DND-41 (cell line): ENCODE results near the gene MALAT1.

ENCODE experiments used
- ATAC-seq: fragments of 200-7000 bp; cut with Tn5 transposase; 3 replicates; pipeline ENCODE4 v1.9.1; 2021; ENCODE audit warnings: low read depth; ENCODE audit not compliant: insufficient read depth
- DNase-seq: peaks from one replicate; pipeline ENCODE4 v3.0.0-alpha.2; 2020
- H2AFZ ChIP-seq: 2 replicates; pipeline ENCODE4 v1.6.0; 2012; ENCODE audit warnings: low read depth, low read length
- H3K27ac ChIP-seq: 2 replicates; pipeline ENCODE4 v1.5.1; 2012; ENCODE audit warnings: low read length, inconsistent platforms
- H3K27me3 ChIP-seq: fragments of 200-600 bp; sonication (generic); 2 replicates; pipeline ENCODE4 v1.6.0; 2012; ENCODE audit warnings: low read length, mild to moderate bottlenecking, inconsistent platforms; ENCODE audit not compliant: insufficient read depth, poor library complexity
- H3K36me3 ChIP-seq: 2 replicates; pipeline ENCODE4 v1.5.1; 2012; ENCODE audit warnings: low read length, inconsistent platforms; ENCODE audit not compliant: insufficient read depth
- H3K4me1 ChIP-seq: 2 replicates; pipeline ENCODE4 v1.5.1; 2012; ENCODE audit warnings: mild to moderate bottlenecking, low read length; ENCODE audit not compliant: insufficient read depth
- H3K4me2 ChIP-seq: 2 replicates; pipeline ENCODE4 v1.6.0; 2012; ENCODE audit warnings: mild to moderate bottlenecking, moderate library complexity, low read length, inconsistent platforms; ENCODE audit not compliant: insufficient read depth
- H3K4me3 ChIP-seq, 2 experiments: fragments of 200-600 bp in 1 of 2; shearing (Covaris generic) in 1 of 2; 2 replicates each; pipeline ENCODE4 v1.5.1; 2012 to 2016; ENCODE audit warnings: inconsistent platforms in 2 of 2, low read length in 2 of 2, mild to moderate bottlenecking in 2 of 2, low read depth in 1 of 2, moderate library complexity in 1 of 2
- H3K79me2 ChIP-seq: 2 replicates; pipeline ENCODE4 v1.6.0; 2012; ENCODE audit warnings: low read length, inconsistent platforms; ENCODE audit not compliant: insufficient read depth
- H3K9ac ChIP-seq: 2 replicates; pipeline ENCODE4 v1.6.0; 2012; ENCODE audit warnings: low read depth, mild to moderate bottlenecking, inconsistent platforms, low read length, moderate library complexity
- H3K9me3 ChIP-seq: 2 replicates; pipeline ENCODE4 v1.5.1; 2012; ENCODE audit warnings: low read length, moderate library complexity, mild to moderate bottlenecking, inconsistent platforms; ENCODE audit not compliant: insufficient read depth, severe bottlenecking
- H4K20me1 ChIP-seq: 2 replicates; pipeline ENCODE4 v1.6.0; 2012; ENCODE audit warnings: low read length; ENCODE audit not compliant: insufficient read depth
- EZH2 ChIP-seq: IDR thresholded peaks from 3 replicates; pipeline ENCODE4 v1.6.1; 2012; ENCODE audit warnings: borderline replicate concordance, low read depth, mild to moderate bottlenecking, moderate library complexity, low read length, inconsistent platforms; ENCODE audit not compliant: severe bottlenecking
- TF ChIP-seq, protein P1 (sequence below): IDR thresholded peaks from 2 replicates; pipeline ENCODE4 v1.5.1; 2012; ENCODE audit warnings: borderline replicate concordance, low read length, moderate library complexity, mild to moderate bottlenecking; ENCODE audit not compliant: poor library complexity, severe bottlenecking; ENCODE audit errors: extremely low read depth

Gene MALAT1

DNA sequence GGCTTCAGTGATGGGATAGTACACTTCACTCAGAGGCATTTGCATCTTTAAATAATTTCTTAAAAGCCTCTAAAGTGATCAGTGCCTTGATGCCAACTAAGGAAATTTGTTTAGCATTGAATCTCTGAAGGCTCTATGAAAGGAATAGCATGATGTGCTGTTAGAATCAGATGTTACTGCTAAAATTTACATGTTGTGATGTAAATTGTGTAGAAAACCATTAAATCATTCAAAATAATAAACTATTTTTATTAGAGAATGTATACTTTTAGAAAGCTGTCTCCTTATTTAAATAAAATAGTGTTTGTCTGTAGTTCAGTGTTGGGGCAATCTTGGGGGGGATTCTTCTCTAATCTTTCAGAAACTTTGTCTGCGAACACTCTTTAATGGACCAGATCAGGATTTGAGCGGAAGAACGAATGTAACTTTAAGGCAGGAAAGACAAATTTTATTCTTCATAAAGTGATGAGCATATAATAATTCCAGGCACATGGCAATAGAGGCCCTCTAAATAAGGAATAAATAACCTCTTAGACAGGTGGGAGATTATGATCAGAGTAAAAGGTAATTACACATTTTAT, 4.6 kb downstream of the MALAT1 start:
- peak overlapping the region; percentile 89 to 98 for H3K4me3 ChIP-seq
- TF ChIP-seq EZH2 = no peak
- TF ChIP-seq, protein P1, sequence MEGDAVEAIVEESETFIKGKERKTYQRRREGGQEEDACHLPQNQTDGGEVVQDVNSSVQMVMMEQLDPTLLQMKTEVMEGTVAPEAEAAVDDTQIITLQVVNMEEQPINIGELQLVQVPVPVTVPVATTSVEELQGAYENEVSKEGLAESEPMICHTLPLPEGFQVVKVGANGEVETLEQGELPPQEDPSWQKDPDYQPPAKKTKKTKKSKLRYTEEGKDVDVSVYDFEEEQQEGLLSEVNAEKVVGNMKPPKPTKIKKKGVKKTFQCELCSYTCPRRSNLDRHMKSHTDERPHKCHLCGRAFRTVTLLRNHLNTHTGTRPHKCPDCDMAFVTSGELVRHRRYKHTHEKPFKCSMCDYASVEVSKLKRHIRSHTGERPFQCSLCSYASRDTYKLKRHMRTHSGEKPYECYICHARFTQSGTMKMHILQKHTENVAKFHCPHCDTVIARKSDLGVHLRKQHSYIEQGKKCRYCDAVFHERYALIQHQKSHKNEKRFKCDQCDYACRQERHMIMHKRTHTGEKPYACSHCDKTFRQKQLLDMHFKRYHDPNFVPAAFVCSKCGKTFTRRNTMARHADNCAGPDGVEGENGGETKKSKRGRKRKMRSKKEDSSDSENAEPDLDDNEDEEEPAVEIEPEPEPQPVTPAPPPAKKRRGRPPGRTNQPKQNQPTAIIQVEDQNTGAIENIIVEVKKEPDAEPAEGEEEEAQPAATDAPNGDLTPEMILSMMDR = no peak
- H2AFZ ChIP-seq = no peak overlapping the region
- H3K36me3 ChIP-seq = peaks cover 69% of the 10 kb centered on the region
- ATAC-seq = no peak
- peak overlapping the region; percentile 100 for H3K27ac ChIP-seq
- H3K9me3 ChIP-seq = peaks cover 2% of the 10 kb centered on the region
- peaks cover 88% of the 10 kb centered on the region for H3K79me2 ChIP-seq
- no peak for DNase-seq
- no peaks in the 10 kb centered on the region for H3K27me3 ChIP-seq
- peaks cover 39% of the 10 kb centered on the region for H3K4me1 ChIP-seq
- peak overlapping the region; percentile 96 for H3K9ac ChIP-seq
- H3K4me2 ChIP-seq = peak overlapping the region; percentile 84
- H4K20me1 ChIP-seq = peaks cover 79% of the 10 kb centered on the region

DNA sequence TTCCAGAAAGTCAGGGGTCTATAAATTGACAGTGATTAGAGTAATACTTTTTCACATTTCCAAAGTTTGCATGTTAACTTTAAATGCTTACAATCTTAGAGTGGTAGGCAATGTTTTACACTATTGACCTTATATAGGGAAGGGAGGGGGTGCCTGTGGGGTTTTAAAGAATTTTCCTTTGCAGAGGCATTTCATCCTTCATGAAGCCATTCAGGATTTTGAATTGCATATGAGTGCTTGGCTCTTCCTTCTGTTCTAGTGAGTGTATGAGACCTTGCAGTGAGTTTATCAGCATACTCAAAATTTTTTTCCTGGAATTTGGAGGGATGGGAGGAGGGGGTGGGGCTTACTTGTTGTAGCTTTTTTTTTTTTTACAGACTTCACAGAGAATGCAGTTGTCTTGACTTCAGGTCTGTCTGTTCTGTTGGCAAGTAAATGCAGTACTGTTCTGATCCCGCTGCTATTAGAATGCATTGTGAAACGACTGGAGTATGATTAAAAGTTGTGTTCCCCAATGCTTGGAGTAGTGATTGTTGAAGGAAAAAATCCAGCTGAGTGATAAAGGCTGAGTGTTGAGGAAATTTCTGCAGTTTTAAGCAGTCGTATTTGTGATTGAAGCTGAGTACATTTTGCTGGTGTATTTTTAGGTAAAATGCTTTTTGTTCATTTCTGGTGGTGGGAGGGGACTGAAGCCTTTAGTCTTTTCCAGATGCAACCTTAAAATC, 5.3 kb downstream of the MALAT1 start:
- H3K9ac ChIP-seq = peak overlapping the region; percentile 96
- H3K36me3 ChIP-seq = peaks cover 69% of the 10 kb centered on the region
- DNase-seq = no peak
- H3K27ac ChIP-seq = peak overlapping the region; percentile 54
- peak overlapping the region; percentile 89 to 98; a peak in 3 of 4 replicates for H3K4me3 ChIP-seq
- peaks cover 39% of the 10 kb centered on the region for H3K4me1 ChIP-seq
- H3K79me2 ChIP-seq = peaks cover 82% of the 10 kb centered on the region
- H3K27me3 ChIP-seq = no peaks in the 10 kb centered on the region
- no peak for TF ChIP-seq EZH2
- TF ChIP-seq, protein P1 = no peak
- H3K4me2 ChIP-seq = peak overlapping the region; percentile 84
- H3K9me3 ChIP-seq = peaks cover 2% of the 10 kb centered on the region
- no peak for ATAC-seq
- no peak overlapping the region for H2AFZ ChIP-seq
- H4K20me1 ChIP-seq = peaks cover 79% of the 10 kb centered on the region

DNA sequence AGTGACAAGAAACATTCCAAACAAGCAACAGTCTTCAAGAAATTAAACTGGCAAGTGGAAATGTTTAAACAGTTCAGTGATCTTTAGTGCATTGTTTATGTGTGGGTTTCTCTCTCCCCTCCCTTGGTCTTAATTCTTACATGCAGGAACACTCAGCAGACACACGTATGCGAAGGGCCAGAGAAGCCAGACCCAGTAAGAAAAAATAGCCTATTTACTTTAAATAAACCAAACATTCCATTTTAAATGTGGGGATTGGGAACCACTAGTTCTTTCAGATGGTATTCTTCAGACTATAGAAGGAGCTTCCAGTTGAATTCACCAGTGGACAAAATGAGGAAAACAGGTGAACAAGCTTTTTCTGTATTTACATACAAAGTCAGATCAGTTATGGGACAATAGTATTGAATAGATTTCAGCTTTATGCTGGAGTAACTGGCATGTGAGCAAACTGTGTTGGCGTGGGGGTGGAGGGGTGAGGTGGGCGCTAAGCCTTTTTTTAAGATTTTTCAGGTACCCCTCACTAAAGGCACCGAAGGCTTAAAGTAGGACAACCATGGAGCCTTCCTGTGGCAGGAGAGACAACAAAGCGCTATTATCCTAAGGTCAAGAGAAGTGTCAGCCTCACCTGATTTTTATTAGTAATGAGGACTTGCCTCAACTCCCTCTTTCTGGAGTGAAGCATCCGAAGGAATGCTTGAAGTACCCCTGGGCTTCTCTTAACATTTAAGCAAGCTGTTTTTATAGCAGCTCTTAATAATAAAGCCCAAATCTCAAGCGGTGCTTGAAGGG, 6.0 kb downstream of the MALAT1 start:
- TF ChIP-seq, protein P1 = no peak
- TF ChIP-seq EZH2 = no peak
- Histone ChIP-seq H3K79me2 (peaks cover 74% of the 10 kb centered on the region), H2AFZ (no peak overlapping the region), H3K9ac (peak overlapping the region; percentile 96), H4K20me1 (peaks cover 74% of the 10 kb centered on the region), H3K4me3 (peak overlapping the region; percentile 89 to 98; a peak in 3 of 4 replicates), H3K27ac (peak overlapping the region; percentile 54), H3K27me3 (no peaks in the 10 kb centered on the region), H3K4me2 (peak overlapping the region; percentile 84), H3K9me3 (peaks cover under 1% of the 10 kb centered on the region), H3K36me3 (peaks cover 66% of the 10 kb centered on the region), H3K4me1 (peaks cover 39% of the 10 kb centered on the region)
- ATAC-seq (no peak), DNase-seq (no peak)
